Sigmoid colon (tissue), 7 donors: Measurements from ENCODE around the gene SEMA3G. TPM values are rescaled to one million over a fixed set of nuclear protein-coding genes. Genes with fewer than 3 reads are reported as not detected.
A peak's percentile ranks its signal among the peaks of the same experiment; 100 is the strongest.

Experiments used
- DNase-seq: peaks from one replicate; pipeline ENCODE4 v3.0.0-alpha.2; 2019
- H3K27ac ChIP-seq, 4 donors: fragments of 200-600 bp; sonication (generic); one replicate each; pipeline ENCODE4 v1.5.1; 2016 to 2019; ENCODE audit warnings: mild to moderate bottlenecking in 1 of 4
- H3K27me3 ChIP-seq, 3 donors: fragments of 200-600 bp; sonication (generic); one replicate each; pipeline ENCODE4 v1.5.1; 2019; ENCODE audit warnings: mild to moderate bottlenecking in 1 of 3
- H3K36me3 ChIP-seq, 4 donors: fragments of 200-600 bp; sonication (generic); one replicate each; pipeline ENCODE4 v1.5.1; 2016 to 2019
- H3K4me1 ChIP-seq, 4 donors: fragments of 200-600 bp; sonication (generic); one replicate each; pipeline ENCODE4 v1.5.1; 2017 to 2019
- H3K4me3 ChIP-seq, 4 donors: fragments of 200-600 bp; sonication (generic); one replicate each; pipeline ENCODE4 v1.5.1; 2017 to 2019; ENCODE audit warnings: mild to moderate bottlenecking in 2 of 4, moderate library complexity in 1 of 4
- H3K9me3 ChIP-seq, 4 donors: fragments of 200-600 bp in 3 of 4; sonication (generic) in 3 of 4; one replicate each; pipeline versions ENCODE4 v1.5.1 to v1.6.1; 2013 to 2019
- CTCF ChIP-seq, 4 experiments: fragments of 450-650 bp in 3 of 4; fragments of 200-600 bp in 1 of 4; IDR thresholded peaks; one replicate each; pipeline ENCODE4 v1.5.1; 2016 to 2019; ENCODE audit warnings: antibody characterized with exemption in 4 of 4, mild to moderate bottlenecking in 3 of 4, moderate library complexity in 2 of 4
- EP300 ChIP-seq, 4 donors: sonication (generic); formaldehyde crosslinking; IDR thresholded peaks; one replicate each; pipeline ENCODE4 v1.6.1; 2017; ENCODE audit warnings: antibody characterized with exemption in 4 of 4
- POLR2A ChIP-seq, 2 donors: fragments of 450-650 bp; IDR thresholded peaks; one replicate each; pipeline ENCODE4 v1.6.1; 2016; ENCODE audit warnings: antibody characterized with exemption in 2 of 2, mild to moderate bottlenecking in 2 of 2, moderate library complexity in 2 of 2
- POLR2AphosphoS5 ChIP-seq, 4 donors: sonication (generic); formaldehyde crosslinking; IDR thresholded peaks; one replicate each; pipeline ENCODE4 v1.6.1; 2017; ENCODE audit warnings: antibody characterized with exemption in 4 of 4
- WGBS, 2 donors: extraction: QIAGEN DNeasy Blood & Tissue Kit; methylation state at CpG; one replicate each; pipeline ENCODE4 v1.1.7; 2013; 5-methylcytosine and 5-hydroxymethylcytosine counted together
- intact Hi-C: fragments of 100-400 bp; cut with DNase I; formaldehyde crosslinking; loops from one replicate; pipeline ENCODE4 v1.15.1; 2023
- polyA plus RNA-seq, 3 donors: library from polyadenylated mRNA; stranded (reverse); fragments of 200-250 nt; gene quantifications; one replicate each; pipeline ENCODE4 v1.2.3, GENCODE V29; 2013
- total RNA-seq, 4 donors: library from RNA; depleted of rRNA; stranded (reverse); fragments of >200 nt; gene quantifications; one replicate each; pipeline ENCODE4 v1.1.0, GENCODE V29; 2016
- donor health status: healthy with polysubstance abuse.
- donor health status: Bipolar disorder and iron deficiency.
- donor health status: healthy.

Gene SEMA3G
- total and polyA plus RNA-seq, 7 donors: 0.23 to 7.4 (median 3.9) TPM

- Histone ChIP-seq H3K27me3 (no peaks in the 10 kb centered on the region), H3K4me3 (no peak overlapping the region), H3K27ac (no peak overlapping the region), H3K4me1 (no peaks in the 10 kb centered on the region), H3K9me3 (no peaks in the 10 kb centered on the region), H3K36me3 (no peaks in the 10 kb centered on the region)
- intact Hi-C loops: no loop called here
- WGBS, 2 donors: 84 to 89% methylated on average over 13 of the region's 13 CpGs
- TF ChIP-seq CTCF (IDR thresholded peaks at IDR 0.05): no peak
- TF ChIP-seq POLR2A (IDR thresholded peaks at IDR 0.05): no peak
- TF ChIP-seq EP300 (IDR thresholded peaks at IDR 0.05): no peak
- DNase-seq: peak; percentile 45
Measured at GRCh38 chr3:52436500-52437149, 8.3 kb downstream of the SEMA3G start.

GRCh38 chr3:52435246-52436101 is 9.4 kb downstream of the SEMA3G start:
- Histone ChIP-seq H3K27ac (peak overlapping the region in 1 of 4 donors; percentile 20), H3K27me3 (no peaks in the 10 kb centered on the region), H3K4me1 (no peaks in the 10 kb centered on the region), H3K36me3 (no peaks in the 10 kb centered on the region), H3K9me3 (no peaks in the 10 kb centered on the region), H3K4me3 (no peak overlapping the region)
- WGBS, 2 donors: 94 to 95% methylated on average over 32 of the region's 32 CpGs
- intact Hi-C loops: no loop called here
- TF ChIP-seq CTCF (IDR thresholded peaks at IDR 0.05): no peak
- no peak for TF ChIP-seq EP300 (IDR thresholded peaks at IDR 0.05)
- no peak for TF ChIP-seq POLR2A (IDR thresholded peaks at IDR 0.05)
- TF ChIP-seq POLR2AphosphoS5 (IDR thresholded peaks at IDR 0.05): no peak
- DNase-seq: peak; percentile 52

- WGBS, 2 donors: 93 to 95% methylated on average over 9 of the region's 9 CpGs
- intact Hi-C loops: no loop called here
Measured at GRCh38 chr3:52434491-52435115, 10.3 kb downstream of the SEMA3G start.

GRCh38 chr3:52433996-52434479 is 10.9 kb downstream of the SEMA3G start:
- no peaks in the 10 kb centered on the region for H3K36me3 ChIP-seq
- peak; percentile 32 for DNase-seq
- TF ChIP-seq POLR2AphosphoS5 (IDR thresholded peaks at IDR 0.05): no peak
- no peak for TF ChIP-seq POLR2A (IDR thresholded peaks at IDR 0.05)
- no peak for TF ChIP-seq EP300 (IDR thresholded peaks at IDR 0.05)
- TF ChIP-seq CTCF (IDR thresholded peaks at IDR 0.05): no peak
- H3K4me3 ChIP-seq: no peak overlapping the region
- H3K9me3 ChIP-seq: no peaks in the 10 kb centered on the region
- no peaks in the 10 kb centered on the region for H3K27me3 ChIP-seq
- WGBS, 2 donors: 96 to 97% methylated on average over 6 of the region's 6 CpGs
- H3K4me1 ChIP-seq: no peaks in the 10 kb centered on the region
- intact Hi-C loops: no loop called here
- peak overlapping the region in 1 of 4 donors; percentile 20 for H3K27ac ChIP-seq

More at GRCh38 chr3:52434491-52435115, 10.3 kb downstream of the SEMA3G start:
- no peak overlapping the region for H3K4me3 ChIP-seq
- no peaks in the 10 kb centered on the region for H3K27me3 ChIP-seq
- H3K36me3 ChIP-seq: no peaks in the 10 kb centered on the region
- no peaks in the 10 kb centered on the region for H3K4me1 ChIP-seq
- no peaks in the 10 kb centered on the region for H3K9me3 ChIP-seq
- no peak for TF ChIP-seq POLR2A (IDR thresholded peaks at IDR 0.05)
- TF ChIP-seq EP300 (IDR thresholded peaks at IDR 0.05): no peak
- TF ChIP-seq CTCF (IDR thresholded peaks at IDR 0.05): no peak
- TF ChIP-seq POLR2AphosphoS5 (IDR thresholded peaks at IDR 0.05): no peak
- peak overlapping the region in 1 of 4 donors; percentile 20 for H3K27ac ChIP-seq
- peak; percentile 48 for DNase-seq
